Epithelial cell of proximal tubule (primary cell): ENCODE measurements around the gene KCNC2. TPM values are rescaled to one million over a fixed set of nuclear protein-coding genes. Genes with fewer than 3 reads are reported as not detected.

Experiments
- DNase-seq: peaks from one replicate; pipeline ENCODE4 v3.0.0-alpha.2; 2011; ENCODE audit warnings: low read depth
- H3K4me3 ChIP-seq: 2 replicates; pipeline ENCODE4 v1.5.1; 2011; ENCODE audit warnings: low read depth, mild to moderate bottlenecking, low read length
- CTCF ChIP-seq: conservative IDR thresholded peaks from 2 replicates; pipeline ENCODE4 v1.5.1; 2012; ENCODE audit warnings: low read depth, mild to moderate bottlenecking, low read length
- total RNA-seq: library from RNA; depleted of rRNA; stranded (reverse); fragments of >200 nt; gene quantifications from 2 replicates; pipeline ENCODE4 v1.2.3, GENCODE V29; 2015

The KCNC2 gene
- total RNA-seq, 1 donor from 2014 or later = not detected

GRCh38 chr12:75086091-75087038 is 123.3 kb downstream of the KCNC2 start:
- DNase-seq = no peak
- H3K4me3 ChIP-seq = no peak overlapping the region
- no peak for TF ChIP-seq CTCF

- no peak for DNase-seq
- no peak overlapping the region for H3K4me3 ChIP-seq
- TF ChIP-seq CTCF = no peak
These were observed 128.3 kb downstream of the KCNC2 start for GRCh38 chr12:75081305-75081704.

GRCh38 chr12:75080582-75080981 is 129.1 kb downstream of the KCNC2 start:
- TF ChIP-seq CTCF = no peak
- no peak overlapping the region for H3K4me3 ChIP-seq
- no peak for DNase-seq

GRCh38 chr12:75065482-75065881 is 144.2 kb downstream of the KCNC2 start:
- TF ChIP-seq CTCF = no peak
- DNase-seq = no peak
- no peak overlapping the region for H3K4me3 ChIP-seq

GRCh38 chr12:75062691-75063090 is 146.9 kb downstream of the KCNC2 start:
- no peak for TF ChIP-seq CTCF
- DNase-seq = no peak
- H3K4me3 ChIP-seq = no peak overlapping the region

GRCh38 chr12:75058228-75058627 is 151.4 kb downstream of the KCNC2 start:
- peak; percentile 7 for DNase-seq
- TF ChIP-seq CTCF = peak; percentile 30
- no peak overlapping the region for H3K4me3 ChIP-seq

GRCh38 chr12:75048767-75049166 is 160.9 kb downstream of the KCNC2 start:
- no peak overlapping the region for H3K4me3 ChIP-seq
- no peak for TF ChIP-seq CTCF
- no peak for DNase-seq
